HG03066 (cell line): ENCODE results near the gene AGBL1.

Experiments
- ATAC-seq: cut with Tn5 transposase; IDR thresholded peaks from one replicate; pipeline ENCODE4 v1.9.1; 2021; ENCODE audit warnings: low read depth; ENCODE audit not compliant: unreplicated experiment

AGBL1 gene

GRCh38 chr15:86676002-86676401, 596.3 kb downstream of the AGBL1 start:
- ATAC-seq = no peak

GRCh38 chr15:86677278-86677677, 597.6 kb downstream of the AGBL1 start:
- no peak for ATAC-seq

GRCh38 chr15:86685263-86685662, 605.6 kb downstream of the AGBL1 start:
- ATAC-seq = no peak

- no peak for ATAC-seq
Observed at GRCh38 chr15:86689006-86689405, 609.3 kb downstream of the AGBL1 start.

- ATAC-seq = no peak
Observed at GRCh38 chr15:86690566-86690965, 610.9 kb downstream of the AGBL1 start.

- no peak for ATAC-seq
Observed at GRCh38 chr15:86691091-86691663, 611.5 kb downstream of the AGBL1 start.

GRCh38 chr15:86700864-86701610, 621.4 kb downstream of the AGBL1 start:
- ATAC-seq = no peak

GRCh38 chr15:86701611-86701963, 621.9 kb downstream of the AGBL1 start:
- no peak for ATAC-seq

GRCh38 chr15:86706813-86707212, 627.1 kb downstream of the AGBL1 start:
- no peak for ATAC-seq

- no peak for ATAC-seq
Observed at GRCh38 chr15:86711476-86711875, 631.8 kb downstream of the AGBL1 start.

- no peak for ATAC-seq
Observed at GRCh38 chr15:86714241-86714640, 634.6 kb downstream of the AGBL1 start.

GRCh38 chr15:86725628-86726027, 646.0 kb downstream of the AGBL1 start:
- ATAC-seq = no peak

GRCh38 chr15:86735247-86736040, 655.8 kb downstream of the AGBL1 start:
- no peak for ATAC-seq

GRCh38 chr15:86741917-86742316, 662.2 kb downstream of the AGBL1 start:
- no peak for ATAC-seq

GRCh38 chr15:86743283-86743903, 663.7 kb downstream of the AGBL1 start:
- no peak for ATAC-seq

GRCh38 chr15:86744198-86744780, 664.6 kb downstream of the AGBL1 start:
- ATAC-seq = no peak

GRCh38 chr15:86751116-86751515, 671.4 kb downstream of the AGBL1 start:
- no peak for ATAC-seq

GRCh38 chr15:86754846-86755245, 675.2 kb downstream of the AGBL1 start:
- ATAC-seq = no peak

- no peak for ATAC-seq
Observed at GRCh38 chr15:86756688-86757087, 677.0 kb downstream of the AGBL1 start.

GRCh38 chr15:86759800-86760523, 680.3 kb downstream of the AGBL1 start:
- ATAC-seq = no peak
